ENCODE measurements around the gene CD82. TPM values are rescaled to one million over a fixed set of nuclear protein-coding genes. Genes with fewer than 3 reads are reported as not detected.

The CD82 gene
- total RNA-seq, 1 experiment from 2014 or later, result 4.5 TPM

DNA sequence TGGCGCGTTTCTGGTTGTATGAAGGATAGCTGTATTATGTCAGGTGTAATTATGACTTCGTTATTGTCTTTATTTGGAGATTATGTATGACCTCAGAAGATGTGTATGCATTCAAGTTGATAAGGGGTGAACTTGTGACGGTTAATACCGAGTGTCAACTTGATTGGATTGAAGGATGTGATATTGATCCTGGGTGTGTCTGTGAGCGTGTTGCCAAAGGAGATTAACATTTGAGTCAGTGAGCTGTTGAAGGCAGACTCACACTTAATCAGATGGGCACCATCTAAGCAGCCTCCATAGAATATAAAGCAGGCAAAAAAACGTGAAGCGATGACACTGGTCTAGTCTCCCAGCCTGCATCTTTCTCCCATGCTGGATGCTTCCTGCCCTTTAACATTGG lies 15.3 kb upstream of the CD82 start:
- Histone ChIP-seq H3K23ac (ENCODE audit: insufficient read length, low read depth, low read length) (no peak overlapping the region), H2AK5ac (ENCODE audit: insufficient read length, low read length) (no peak overlapping the region), H2AFZ (ENCODE audit: low read length) (no peak overlapping the region), H3K14ac (ENCODE audit: insufficient read depth, low read length) (no peak overlapping the region), H3K56ac (ENCODE audit: insufficient read length, low read depth, low read length) (no peak overlapping the region), H3K27me3 (ENCODE audit: insufficient read depth, low read length) (no peaks in the 10 kb centered on the region), H3K23me2 (ENCODE audit: insufficient read length, low read depth, low read length, poor library complexity, severe bottlenecking) (no peaks in the 10 kb centered on the region), H3K4ac (ENCODE audit: low read depth, low read length) (no peak overlapping the region), H4K91ac (ENCODE audit: insufficient read length, low read depth, low read length) (no peak overlapping the region), H2BK12ac (ENCODE audit: insufficient read length, low read depth, low read length) (no peak overlapping the region), H3K79me1 (ENCODE audit: insufficient read depth, low read depth, low read length, poor library complexity, severe bottlenecking) (no peaks in the 10 kb centered on the region), H3K18ac (ENCODE audit: insufficient read length, low read depth, low read length) (no peak overlapping the region), H4K8ac (replicated peaks; ENCODE audit: insufficient read length, low read depth, low read length) (no peak overlapping the region), H4K20me1 (ENCODE audit: control insufficient read depth, insufficient read depth, insufficient read length) (no peaks in the 10 kb centered on the region), H4K5ac (ENCODE audit: insufficient read length, low read depth, low read length) (no peak overlapping the region), H2BK120ac (ENCODE audit: low read depth, low read length, poor library complexity, severe bottlenecking) (no peak overlapping the region), H3K9me3 (ENCODE audit: control insufficient read depth, low read depth, low read length) (no peaks in the 10 kb centered on the region), H3T11ph (ENCODE audit: low read length) (no peak overlapping the region), H2BK20ac (ENCODE audit: low read depth, low read length, poor library complexity, severe bottlenecking) (no peak overlapping the region), H3K27ac (ENCODE audit: insufficient read length, low read depth, low read length) (no peak overlapping the region), H3K4me2 (ENCODE audit: insufficient read depth, insufficient read length, low read length) (no peak overlapping the region), H3K4me1 (ENCODE audit: insufficient read depth, low read length) (no peaks in the 10 kb centered on the region), H3K9ac (ENCODE audit: extremely low read depth, insufficient read length, low read length) (no peak overlapping the region), H3K79me2 (ENCODE audit: insufficient read depth, low read length) (no peaks in the 10 kb centered on the region), H2BK15ac (ENCODE audit: low read depth, low read length) (no peak overlapping the region), H2BK5ac (ENCODE audit: insufficient read length, low read length) (no peak overlapping the region)
- no CpG with 5 or more reads among the region's 8 CpGs for WGBS (ENCODE audit: extremely low coverage, insufficient read length, low lambda C conversion rate)
- Mint-ChIP-seq H3K27me3 (ENCODE audit: low read depth) (peaks cover 20% of the 10 kb centered on the region), H3K4me3 (no peak overlapping the region), H3K36me3 (ENCODE audit: insufficient read depth in 1 of 3, low read depth in 3 of 3) (no peaks in the 10 kb centered on the region; a peak in 1 of 7 replicates), H3K9me3 (peaks cover 3 to 8% of the 10 kb centered on the region in 2 experiments; a peak in 3 of 5 replicates), H3K27ac (no peak overlapping the region), H3K4me1 (no peaks in the 10 kb centered on the region)
- no peak for DNase-seq
- TF ChIP-seq, protein P1, sequence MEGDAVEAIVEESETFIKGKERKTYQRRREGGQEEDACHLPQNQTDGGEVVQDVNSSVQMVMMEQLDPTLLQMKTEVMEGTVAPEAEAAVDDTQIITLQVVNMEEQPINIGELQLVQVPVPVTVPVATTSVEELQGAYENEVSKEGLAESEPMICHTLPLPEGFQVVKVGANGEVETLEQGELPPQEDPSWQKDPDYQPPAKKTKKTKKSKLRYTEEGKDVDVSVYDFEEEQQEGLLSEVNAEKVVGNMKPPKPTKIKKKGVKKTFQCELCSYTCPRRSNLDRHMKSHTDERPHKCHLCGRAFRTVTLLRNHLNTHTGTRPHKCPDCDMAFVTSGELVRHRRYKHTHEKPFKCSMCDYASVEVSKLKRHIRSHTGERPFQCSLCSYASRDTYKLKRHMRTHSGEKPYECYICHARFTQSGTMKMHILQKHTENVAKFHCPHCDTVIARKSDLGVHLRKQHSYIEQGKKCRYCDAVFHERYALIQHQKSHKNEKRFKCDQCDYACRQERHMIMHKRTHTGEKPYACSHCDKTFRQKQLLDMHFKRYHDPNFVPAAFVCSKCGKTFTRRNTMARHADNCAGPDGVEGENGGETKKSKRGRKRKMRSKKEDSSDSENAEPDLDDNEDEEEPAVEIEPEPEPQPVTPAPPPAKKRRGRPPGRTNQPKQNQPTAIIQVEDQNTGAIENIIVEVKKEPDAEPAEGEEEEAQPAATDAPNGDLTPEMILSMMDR (conservative IDR thresholded peaks at IDR 0.05), result no peak
